BJ (cell line): ENCODE measurements around the gene NOTCH4. TPM values are rescaled to one million over a fixed set of nuclear protein-coding genes. Genes with fewer than 3 reads are reported as not detected.
A peak's percentile ranks its signal among the peaks of the same experiment; 100 is the strongest.

Experiments used
- CTCF ChIA-PET: fragments of 350-600 bp; formaldehyde crosslinking; extraction: SDS; loops from one replicate; lab custom pipeline; 2021; ENCODE audit warnings: antibody characterized with exemption, inconsistent platforms; lab: Yijun Ruan, JAX
- POLR2A ChIA-PET: fragments of 300-600 bp; sonication (Branson Sonifier 250); formaldehyde crosslinking; extraction: SDS; loops from one replicate; lab custom pipeline; 2021; ENCODE audit warnings: antibody characterized with exemption; lab: Charles Lee
- DNase-seq: peaks from one replicate; pipeline ENCODE4 v3.0.0-alpha.2; 2011; ENCODE audit warnings: low read depth
- H3K27me3 ChIP-seq: 2 replicates; pipeline ENCODE4 v1.6.0; 2011; ENCODE audit warnings: low read length; ENCODE audit not compliant: control insufficient read depth, insufficient read depth
- H3K36me3 ChIP-seq: 2 replicates; pipeline ENCODE4 v1.5.1; 2011; ENCODE audit warnings: low read length; ENCODE audit not compliant: control insufficient read depth, insufficient read depth
- H3K4me3 ChIP-seq: 2 replicates; pipeline ENCODE4 v1.5.1; 2011; ENCODE audit warnings: low read depth, mild to moderate bottlenecking, control low read depth, low read length
- CTCF ChIP-seq: IDR thresholded peaks from 2 replicates; pipeline ENCODE4 v1.5.1; 2011; ENCODE audit warnings: low read depth, mild to moderate bottlenecking, control low read depth, inconsistent platforms, low read length, moderate library complexity; ENCODE audit not compliant: insufficient read depth
- polyA plus RNA-seq: library from polyadenylated mRNA; depleted of rRNA; stranded (reverse); fragments of >200 nt; gene quantifications from 2 replicates; pipeline ENCODE4 v1.2.3, GENCODE V29; 2011

The NOTCH4 gene
- polyA plus RNA-seq, 1 experiment: 0.42 TPM

- peaks cover 10% of the 10 kb centered on the region for H3K36me3 ChIP-seq
- H3K27me3 ChIP-seq: no peaks in the 10 kb centered on the region
- no peak for TF ChIP-seq CTCF
- POLR2A ChIA-PET: interaction anchor here (0.6 kb wide), 1 partner anchor 1637 kb away, joined by 7 read pairs; no protein-coding TSS in a partner anchor
- peak overlapping the region; percentile 71 for H3K4me3 ChIP-seq
- DNase-seq: no peak
- CTCF ChIA-PET: interaction anchor here (2.1 to 3.4 kb wide), 2 partner anchors 23 to 35 kb away, joined by 11 to 16 read pairs; partner anchors contain the start of gene FKBPL
Measured at GRCh38 chr6:32152769-32153563, 70.9 kb downstream of the NOTCH4 start.

DNA sequence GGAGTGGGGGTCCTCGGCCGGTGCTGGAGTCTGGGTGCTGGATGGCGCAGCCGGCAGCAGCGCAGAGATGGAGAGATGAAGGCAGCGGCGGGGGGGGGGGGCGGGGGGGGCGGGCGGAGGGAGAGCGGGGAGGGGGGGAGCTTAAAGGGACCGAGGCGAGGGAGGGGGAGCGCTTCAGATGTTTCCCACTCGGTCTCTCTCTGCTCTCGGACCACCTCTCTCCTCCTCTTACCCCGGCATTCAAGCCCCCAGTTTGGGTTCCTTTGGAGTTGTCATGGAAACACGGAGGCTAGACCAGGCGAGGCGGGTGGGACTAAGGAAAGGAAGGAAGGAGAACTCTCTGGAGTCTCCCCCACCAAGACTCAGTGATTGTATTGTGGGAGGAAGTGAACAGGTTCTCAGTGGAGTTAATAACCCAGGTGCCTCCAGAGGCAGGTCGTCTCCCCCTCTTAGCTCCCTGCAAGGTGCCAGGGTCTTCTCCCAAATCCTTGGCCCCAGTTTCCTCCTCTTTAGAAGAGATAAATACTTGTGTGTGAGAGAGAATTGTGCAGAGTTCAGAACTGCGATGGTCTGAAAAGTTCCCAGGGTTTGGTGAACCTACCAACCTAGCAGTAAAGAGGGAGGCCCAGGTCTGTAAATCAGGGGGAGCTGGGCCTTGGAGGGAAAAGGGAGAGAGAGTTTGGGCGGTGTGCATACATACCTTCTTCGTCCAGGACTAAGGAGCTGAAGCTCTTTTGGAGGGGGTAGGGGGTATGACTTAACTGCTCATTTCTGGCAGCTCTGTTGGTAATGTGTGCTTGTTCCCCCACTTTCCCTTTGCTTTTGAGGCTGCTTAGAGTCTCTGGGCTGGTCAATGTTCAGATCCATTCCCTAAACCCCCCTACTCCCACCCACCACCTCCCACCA is 71.8 kb downstream of the NOTCH4 start, which contains the start of gene PRRT1:
PRRT1 (minus strand) TSS at position 77 of the 906 bp plus-strand sequence. CDS start 112 bp downstream, outside the sequence.
- Histone ChIP-seq H3K4me3 (peak within 1 kb of the TSS; percentile 71), H3K27me3 (no peaks in the 10 kb centered on the region), H3K36me3 (peaks cover 8% of the 10 kb centered on the region)
- CTCF ChIA-PET: interaction anchor here (2.1 to 3.4 kb wide), 2 partner anchors 22 to 34 kb away, joined by 11 to 16 read pairs; partner anchors contain the start of gene FKBPL
- POLR2A ChIA-PET: interaction anchor here (0.6 kb wide), 2 partner anchors 234 to 1969 kb away, joined by 3 to 7 read pairs; no protein-coding TSS in a partner anchor
- no peak for TF ChIP-seq CTCF
- no peak for DNase-seq

DNA sequence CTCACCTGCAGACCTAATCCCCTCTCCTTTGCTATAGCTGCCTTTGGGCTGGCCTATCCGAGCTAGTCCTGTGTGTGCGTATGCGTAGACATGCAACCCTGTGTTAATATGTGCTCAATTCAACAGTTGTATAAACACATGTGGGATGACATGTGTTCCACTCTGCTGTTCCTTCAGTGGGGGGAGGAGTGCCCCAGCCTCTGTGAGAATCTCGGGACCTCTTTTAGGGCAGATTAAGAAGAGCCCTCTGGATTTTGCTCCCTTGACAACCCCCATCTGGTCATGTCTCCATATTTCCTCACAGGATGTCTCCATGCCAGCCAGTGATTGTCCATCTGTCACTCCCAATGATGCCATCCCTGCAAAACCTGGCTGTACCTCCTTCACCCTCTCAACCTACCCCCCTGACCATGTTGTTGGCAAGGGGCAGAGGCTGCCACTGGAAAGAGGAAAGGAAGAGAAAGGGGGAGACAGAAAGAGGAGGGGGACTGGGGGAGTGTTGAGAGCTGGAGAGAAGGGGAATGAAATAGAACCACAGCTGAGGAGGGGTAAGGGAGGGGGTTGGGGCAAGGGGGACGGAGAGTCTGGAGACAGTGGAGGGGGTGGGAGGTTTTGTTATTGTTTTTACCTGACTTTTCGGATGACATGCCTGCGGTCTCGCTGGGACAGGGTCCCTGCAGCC is 72.5 kb downstream of the NOTCH4 start:
- Histone ChIP-seq H3K4me3 (peak overlapping the region; percentile 56), H3K27me3 (no peaks in the 10 kb centered on the region), H3K36me3 (peaks cover 6% of the 10 kb centered on the region)
- POLR2A ChIA-PET: no interaction called here
- no peak for TF ChIP-seq CTCF
- CTCF ChIA-PET: interaction anchor here (2.1 to 3.4 kb wide), 2 partner anchors 22 to 33 kb away, joined by 11 to 16 read pairs; partner anchors contain the start of gene FKBPL
- no peak for DNase-seq

DNA sequence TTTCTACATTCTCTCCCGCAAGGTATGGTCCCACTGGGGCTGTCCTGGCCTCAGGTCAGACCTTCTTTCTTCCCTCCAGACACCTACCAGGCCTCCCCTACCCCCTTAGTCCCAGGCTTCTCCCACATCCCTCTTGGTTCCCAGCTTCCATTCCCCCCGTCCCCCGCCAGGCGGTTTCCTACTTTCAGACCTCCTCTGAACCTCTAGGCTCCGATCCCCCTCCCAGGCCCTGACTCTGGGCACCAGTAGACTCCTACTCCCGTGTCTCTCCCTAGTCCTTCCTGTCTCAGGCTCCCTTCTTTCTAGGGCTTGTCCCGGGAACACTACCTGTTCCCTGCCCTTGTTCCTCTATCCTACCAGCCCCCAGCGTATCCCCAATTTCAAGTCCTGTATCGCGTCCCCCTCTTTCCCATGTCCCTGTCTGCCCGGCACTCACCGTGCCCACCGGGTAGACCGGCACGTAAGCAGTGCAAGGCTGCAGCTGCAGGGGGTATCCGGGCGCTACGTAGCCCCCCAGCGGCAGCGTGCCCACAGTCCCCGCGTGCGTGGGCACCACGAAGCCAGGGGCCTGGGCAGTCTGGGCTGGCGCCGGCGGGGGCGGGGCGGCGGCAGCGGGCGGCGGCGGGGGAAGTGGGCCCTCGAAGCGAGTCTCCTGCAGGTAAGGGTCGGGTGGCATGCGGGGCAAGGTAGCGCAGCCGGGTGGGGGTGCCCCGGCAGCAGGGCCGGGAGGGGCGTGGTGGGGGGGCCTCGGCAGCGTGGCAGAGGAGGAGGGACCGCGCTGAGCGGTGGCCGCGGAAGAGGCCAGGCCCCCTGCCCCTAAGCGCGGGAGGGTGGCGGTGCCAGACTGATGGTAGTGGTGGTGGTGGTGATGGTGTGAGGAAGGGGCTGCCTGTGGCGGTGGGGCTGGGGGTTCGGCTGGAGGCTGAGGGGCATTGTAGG is 73.7 kb downstream of the NOTCH4 start:
- Histone ChIP-seq H3K4me3 (peak overlapping the region; percentile 10), H3K36me3 (peaks cover 6% of the 10 kb centered on the region), H3K27me3 (no peaks in the 10 kb centered on the region)
- DNase-seq: no peak
- ChIA-PET POLR2A (no interaction called here), CTCF (interaction anchor here (2.1 to 3.4 kb wide), 2 partner anchors 20 to 32 kb away, joined by 11 to 16 read pairs; partner anchors contain the start of gene FKBPL)
- no peak for TF ChIP-seq CTCF
